NCI-H2107 treated with DMSO at 0.1 percent for 48 hours (cell line): Measurements from ENCODE around the gene TMEM51.

Source experiments
- DNase-seq: peaks from one replicate; lab custom pipeline; 2025; ENCODE audit not compliant: unreplicated experiment; lab: John Stamatoyannopoulos, UW

Gene TMEM51, protein sequence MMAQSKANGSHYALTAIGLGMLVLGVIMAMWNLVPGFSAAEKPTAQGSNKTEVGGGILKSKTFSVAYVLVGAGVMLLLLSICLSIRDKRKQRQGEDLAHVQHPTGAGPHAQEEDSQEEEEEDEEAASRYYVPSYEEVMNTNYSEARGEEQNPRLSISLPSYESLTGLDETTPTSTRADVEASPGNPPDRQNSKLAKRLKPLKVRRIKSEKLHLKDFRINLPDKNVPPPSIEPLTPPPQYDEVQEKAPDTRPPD

DNA sequence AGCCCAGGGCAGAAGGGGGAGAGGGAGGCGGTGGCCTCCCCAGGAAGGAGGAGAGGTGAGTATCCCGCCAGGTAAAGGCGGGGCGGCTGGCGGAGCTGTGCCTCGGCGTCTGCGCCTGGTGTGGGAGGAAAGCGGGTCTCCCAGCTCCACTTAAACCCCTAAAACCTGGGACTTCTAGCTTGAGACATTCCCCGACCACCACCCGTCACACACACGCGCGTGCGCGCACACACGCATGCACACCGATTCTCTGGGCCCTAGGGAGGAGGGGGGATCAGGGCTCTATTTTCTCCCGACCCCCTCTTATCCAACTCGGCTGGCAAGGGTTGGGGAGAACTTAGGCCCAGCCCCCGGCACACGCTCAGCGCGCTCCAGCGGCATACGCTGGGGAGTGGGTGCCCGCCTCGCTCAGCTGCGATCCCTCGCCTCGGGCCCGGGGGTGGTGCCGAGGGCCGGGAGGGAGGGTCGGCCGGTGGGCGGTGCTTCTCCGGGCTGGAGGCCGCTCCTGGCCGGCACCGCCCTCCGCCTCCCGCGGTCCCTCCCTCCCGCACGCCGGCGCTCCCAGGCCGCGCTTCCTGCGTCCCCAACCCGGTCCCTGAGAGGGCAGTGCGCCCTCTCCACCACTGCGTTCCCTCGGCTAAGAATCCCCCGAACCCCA, at the start of gene TMEM51:
TSS of gene TMEM51 (plus strand) at position 564 of the 658 bp plus-strand sequence. CDS start 61,341 bp downstream, outside the sequence.
- DNase-seq: no peak

DNA sequence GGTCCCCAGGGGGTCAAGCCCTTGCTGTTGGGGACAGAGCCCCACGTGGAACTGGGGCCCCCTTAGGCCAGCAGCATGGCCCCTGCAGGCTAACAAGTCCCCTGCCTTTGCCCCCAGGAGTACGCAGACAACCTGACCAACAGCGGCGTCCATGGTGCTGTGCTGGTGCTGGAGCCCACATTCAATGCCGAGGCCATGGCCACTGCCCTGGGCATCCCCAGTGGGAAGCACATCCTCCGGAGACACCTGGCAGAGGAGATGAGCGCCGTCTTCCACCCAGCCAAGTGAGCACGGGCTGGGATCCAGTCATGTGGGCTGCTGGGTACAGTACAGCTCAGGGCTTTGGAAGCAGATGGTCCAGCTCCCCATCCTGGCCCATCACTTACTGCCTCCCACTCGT, 49.6 kb upstream of the TMEM51 start:
- DNase-seq: no peak

DNA sequence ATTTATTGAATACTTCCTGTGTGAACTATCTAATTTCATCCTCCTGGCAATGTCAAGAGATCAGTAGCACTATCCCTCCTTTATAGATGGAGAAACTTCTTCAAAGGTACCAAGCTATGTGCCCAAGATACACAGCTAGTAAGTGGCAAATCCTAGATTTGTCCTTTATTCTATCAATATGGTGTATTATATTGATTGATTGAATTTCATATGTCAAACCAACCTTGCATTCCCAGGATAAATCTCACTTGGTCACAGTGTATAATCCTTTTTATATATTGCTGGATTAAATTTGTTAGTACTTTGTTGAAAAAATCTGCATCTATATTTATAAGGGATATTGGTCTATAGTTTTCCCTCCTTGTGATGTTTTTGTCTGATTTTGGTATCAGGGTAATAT, 48.8 kb upstream of the TMEM51 start:
- DNase-seq: no peak

DNA sequence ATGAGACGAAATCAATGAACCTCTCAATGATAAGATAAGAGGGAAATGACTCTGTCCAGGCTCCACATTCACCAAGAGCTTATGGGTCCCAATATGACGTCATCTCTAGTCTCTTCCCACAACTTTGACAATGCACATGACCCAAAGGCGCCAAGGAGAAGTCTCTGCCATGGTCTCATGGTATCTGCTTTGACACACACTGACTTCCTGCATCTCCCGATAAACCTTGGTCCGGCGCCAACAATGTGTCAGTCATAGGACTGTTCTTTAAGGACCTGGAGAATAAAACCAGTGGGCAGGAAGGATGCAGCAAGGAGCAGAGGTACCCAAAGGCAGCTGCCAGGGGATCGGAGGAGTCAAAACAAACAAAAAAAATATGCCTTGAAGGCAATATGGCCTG, 46.9 kb upstream of the TMEM51 start:
- no peak for DNase-seq

DNA sequence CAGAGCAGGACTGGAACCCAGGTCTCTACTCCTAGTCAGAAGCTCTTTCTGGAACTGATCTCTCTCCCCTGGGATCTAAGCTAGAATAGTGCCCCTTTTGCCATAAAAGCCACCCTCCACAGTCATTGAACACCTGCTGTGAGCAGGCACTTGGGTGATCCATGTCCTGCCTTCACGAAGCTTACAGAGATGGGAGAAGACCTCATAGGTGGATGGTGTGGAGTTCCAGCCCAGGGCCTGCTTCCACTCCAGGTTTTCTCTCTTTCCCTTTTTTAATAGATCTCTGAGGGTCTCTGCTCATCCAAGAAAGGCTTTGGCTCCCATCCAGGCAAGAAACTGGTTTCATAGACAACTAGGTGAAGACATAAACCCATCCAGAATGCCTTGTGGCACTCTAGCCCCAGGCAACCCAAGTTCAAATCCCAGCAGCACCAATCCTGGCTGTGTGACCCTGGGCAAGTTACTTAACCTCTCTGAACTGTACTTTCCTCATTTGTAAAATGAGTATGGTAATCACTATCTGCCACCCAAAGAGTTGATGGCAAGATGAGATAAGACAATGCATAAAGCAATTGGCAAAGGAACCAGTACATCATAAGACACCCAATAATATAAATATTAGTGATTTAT, 46.4 kb upstream of the TMEM51 start:
- no peak for DNase-seq

DNA sequence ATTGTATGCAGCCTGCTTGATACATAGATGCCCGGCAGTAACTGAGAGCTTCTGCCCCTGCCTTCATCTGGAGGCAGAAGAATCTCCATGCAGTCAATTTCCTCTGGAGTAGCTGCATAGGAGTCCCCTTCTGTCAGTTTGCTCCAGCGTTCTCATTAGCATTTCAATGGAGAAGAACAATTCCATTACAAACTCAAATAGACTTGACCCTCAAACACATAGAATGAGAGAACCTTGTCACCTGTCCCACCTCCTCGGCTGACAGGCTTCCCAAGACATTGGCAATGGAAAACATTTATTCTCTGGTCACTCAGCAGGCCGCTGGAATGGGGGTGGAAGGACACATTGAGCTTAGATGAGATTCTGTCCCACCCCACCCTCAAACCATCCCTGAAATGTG, 45.6 kb upstream of the TMEM51 start:
- DNase-seq: no peak

DNA sequence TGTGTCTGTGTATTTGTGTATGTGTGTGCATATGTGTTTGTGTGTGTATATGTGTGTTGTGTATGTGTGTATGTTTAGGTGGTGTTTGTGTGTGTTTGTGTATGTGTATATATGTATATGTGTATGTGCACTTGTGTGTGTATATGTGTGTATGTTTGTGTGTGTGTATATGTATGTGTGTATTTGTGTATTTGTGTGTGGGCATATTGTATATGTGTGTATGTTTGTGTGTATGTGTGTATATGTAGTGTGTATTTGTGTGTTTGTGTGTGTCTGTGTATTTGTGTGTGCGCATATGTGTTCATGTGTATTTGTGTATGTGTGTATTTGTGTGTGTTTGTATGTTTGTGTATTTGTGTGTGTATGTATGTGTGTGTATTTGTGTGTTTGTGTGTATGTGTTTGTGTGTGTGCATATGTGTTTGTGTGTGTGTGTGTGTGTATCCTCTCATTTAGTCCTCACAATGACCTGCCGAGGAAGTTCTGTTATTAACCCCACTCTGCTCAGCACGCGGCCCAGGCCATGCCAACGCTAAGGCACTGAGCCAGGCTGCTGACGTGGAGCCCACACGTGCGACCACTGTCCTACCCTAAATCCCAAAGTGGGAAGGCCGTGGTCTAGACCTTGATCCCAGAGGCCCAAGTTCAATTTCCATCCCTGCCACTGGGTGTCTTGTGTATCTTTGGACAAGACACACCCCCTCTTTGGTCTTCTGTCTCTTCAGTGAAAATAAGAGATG, 43.2 kb upstream of the TMEM51 start:
- no peak for DNase-seq

DNA sequence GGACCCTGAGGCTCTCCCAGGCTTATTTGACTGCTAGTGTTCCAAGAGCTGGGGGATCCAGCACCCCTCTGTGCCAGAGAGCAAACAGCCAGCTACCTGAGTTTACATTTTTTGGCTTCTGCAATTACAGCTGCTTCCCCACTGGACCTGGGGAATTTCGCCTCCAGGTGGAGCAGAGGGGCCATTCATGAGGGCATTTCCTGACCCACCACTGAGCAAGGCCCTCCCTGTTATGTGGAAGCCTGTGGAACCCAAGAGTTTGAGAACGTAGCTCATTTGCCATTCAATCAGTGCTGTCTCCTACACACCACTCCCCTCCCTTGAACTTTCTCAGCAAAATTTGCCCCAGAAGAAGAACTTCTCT, 42.7 kb upstream of the TMEM51 start:
- DNase-seq: no peak

DNA sequence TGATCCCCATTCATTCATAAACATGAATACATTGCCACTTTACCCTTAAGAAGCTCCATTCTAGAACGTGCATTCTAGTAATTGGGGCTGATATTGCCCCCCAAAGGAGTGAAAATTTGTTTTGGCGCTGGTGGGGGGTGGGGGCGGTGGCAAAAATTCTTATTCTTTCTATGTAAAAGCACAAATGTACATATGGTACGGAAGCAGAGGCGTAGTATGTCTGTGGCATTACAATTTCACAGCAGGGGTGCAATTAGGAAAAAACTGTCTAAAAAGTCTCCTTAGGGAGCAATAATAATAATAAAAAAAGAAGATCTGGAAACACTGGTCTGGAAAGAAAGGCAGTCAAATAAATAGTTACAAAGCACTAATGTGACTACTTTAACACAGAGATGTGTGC, 40.4 kb upstream of the TMEM51 start:
- DNase-seq: no peak

DNA sequence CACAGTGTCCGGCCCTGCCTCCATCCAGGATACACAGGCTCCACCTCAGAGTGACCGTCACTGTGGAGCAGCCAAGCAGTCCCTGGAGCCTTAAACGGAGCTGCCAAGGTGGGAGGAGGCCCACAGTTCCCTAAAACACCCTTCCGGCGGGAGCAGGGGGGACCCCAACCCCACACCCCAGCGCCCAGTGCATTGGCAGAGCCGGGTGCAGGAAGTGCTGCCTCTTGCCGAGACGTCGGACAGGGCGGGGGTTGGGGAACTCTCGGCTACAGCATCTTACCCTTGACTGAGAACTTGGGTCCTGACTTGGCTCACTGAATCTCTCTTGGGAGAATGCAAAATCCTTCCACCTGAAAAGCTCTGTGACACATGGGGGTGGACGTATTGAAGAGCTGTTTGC, 38.7 kb upstream of the TMEM51 start:
- DNase-seq: no peak

DNA sequence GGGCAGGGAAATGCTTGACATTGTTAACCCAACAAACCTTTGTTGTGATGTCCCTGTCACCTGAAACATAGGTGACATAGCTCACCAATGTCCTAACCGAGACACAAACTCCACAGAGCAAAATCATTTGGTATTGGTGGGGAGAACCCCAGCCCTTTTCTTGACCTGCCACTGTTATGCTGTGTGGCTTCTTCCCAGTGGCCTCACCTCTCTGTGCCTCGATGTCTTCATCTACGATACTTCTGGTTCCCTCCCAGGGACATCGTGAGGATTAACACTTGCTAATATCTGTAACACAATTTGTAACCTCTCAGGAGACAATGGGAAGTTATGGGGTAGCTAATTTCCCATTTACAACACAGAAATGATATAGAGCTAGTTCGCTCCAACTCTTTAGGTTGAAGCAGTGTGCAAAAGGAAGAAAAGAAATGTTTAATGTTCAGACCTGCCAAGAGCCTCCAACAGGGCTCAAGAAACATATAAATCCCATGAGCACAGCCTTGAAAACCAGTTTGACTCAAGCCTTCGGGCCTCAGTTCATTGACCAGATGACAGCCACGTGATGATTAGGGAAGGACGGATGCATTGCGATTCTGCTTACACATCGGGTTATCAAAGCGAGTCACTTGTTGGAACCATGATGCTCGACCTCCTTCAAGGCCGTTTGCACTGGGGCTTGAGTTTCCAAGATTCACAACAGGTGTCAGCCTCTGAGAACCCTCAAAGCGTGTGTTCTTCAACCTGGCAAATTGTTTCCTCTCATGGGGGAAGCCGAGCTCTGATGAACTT, 37.8 kb upstream of the TMEM51 start:
- DNase-seq: no peak

DNA sequence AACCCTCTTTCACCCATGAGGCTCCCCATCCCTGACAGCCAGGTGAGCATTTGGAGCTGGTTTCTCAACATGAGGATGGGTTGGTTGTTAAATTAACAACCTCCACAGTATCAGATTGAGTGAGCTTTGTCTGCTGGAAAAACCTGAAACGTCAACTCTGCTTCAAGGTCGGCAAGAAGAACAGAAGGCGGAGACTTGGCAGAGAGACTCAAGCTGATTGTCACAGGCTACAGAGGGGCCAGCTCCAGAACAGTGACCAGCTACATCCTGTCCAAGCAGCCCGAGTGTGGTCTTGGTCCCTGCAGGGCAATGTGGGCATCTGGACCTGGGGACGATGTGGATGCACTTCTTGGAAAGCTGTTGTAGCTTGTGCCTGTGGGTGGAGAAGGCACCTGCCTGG, 36.6 kb upstream of the TMEM51 start:
- DNase-seq: no peak

DNA sequence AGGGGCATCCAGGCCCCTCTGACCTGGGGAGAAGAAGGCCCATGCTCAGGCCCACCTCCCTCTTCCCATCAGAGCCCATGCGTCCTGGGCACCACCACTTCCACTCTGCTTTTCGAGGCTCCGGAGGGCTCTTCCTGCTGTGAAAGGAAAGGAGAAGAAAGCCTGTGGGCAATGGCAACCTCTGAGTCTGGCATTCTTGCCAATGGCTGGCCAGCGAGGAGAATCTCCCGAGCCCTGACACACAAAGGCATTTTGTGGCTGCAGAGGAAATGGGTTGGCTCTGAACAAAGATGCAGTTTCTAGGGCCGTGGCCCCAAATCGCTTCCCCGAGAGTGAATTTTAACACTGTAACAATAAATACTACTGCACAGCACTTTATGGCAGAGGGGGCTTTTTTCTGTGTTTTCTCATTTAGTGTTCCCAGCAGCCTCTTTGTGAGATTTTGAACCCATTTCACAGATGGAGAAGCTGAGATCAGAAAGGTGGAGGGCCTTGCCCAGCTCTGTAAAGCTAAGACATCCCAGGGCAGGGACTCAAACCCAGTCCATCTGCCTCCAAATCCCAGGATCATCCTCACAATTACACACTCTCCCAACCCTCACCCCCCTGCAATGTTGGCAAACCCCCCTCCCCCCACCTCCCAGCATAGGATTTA, 35.7 kb upstream of the TMEM51 start:
- no peak for DNase-seq

DNA sequence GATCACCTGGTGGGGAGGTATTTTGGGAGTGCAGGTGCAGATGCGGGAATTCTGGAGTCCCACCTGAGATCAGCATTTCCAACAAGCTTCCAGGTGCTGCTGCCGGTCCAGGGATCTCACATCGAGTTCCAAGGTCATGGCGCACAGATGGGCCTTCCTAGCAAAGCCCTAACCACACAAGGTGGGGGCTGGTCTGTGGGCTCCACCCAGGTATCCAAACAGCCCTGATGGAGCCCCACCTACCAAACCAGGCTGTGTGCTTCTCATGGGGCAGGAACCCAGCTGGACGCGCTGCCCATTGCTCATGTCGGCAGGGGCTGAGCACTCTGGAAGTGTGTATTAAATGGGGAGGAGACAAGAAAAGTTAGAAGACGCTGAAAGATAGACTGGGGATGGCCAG, 35.0 kb upstream of the TMEM51 start:
- no peak for DNase-seq

DNA sequence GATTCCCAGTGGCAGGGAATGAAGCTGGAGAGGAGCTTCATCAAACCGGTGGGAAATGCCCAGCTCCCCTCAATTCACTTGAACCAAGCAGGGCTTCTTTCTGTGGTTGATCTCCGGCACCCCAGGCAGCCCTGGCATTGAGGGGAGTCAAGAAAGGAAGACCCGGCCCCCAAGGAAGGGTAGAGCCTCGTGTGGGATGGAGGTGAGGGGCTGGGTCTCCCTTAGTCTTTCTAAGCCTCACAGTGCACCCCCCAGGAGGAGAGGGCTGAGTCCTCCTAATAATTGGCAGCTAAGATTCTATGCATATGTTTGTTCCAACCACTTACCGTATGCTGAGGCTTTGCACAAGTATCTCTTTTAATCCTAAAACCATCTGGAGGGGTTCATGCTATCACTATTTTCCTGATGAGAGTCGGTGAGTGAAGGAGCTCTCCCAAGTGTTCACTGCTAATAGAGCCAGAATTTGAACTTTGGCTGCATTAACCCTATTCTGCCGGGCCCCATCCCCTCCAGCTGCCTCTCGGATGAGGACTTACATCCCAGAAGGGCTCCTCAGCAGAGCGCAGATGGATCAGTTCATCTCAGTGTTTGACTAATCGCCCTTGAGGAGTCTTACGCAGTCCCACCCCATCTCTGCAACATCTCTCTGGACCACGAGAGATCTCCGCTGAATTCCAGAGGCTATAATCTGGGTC, 33.1 kb upstream of the TMEM51 start:
- DNase-seq: no peak

DNA sequence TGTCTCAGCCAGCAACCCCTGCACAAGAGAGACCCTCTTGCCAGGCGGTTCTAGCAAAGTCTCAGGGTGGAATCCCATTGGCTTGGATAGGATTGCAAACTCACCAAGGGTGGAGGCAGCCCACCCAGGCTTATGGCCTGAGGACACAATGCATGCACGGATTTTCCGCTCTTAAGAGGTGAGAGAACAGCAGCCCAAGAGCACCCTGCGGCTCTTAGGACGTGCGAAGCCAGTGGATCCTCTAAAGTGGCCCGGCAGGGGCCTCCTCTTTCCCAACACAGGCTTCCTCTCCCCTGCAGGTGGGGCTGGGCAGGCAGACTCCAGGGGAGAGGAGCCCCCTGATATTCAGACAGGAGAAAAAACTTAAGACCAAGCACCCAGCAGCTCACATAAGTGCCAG, 31.2 kb upstream of the TMEM51 start:
- DNase-seq: no peak

DNA sequence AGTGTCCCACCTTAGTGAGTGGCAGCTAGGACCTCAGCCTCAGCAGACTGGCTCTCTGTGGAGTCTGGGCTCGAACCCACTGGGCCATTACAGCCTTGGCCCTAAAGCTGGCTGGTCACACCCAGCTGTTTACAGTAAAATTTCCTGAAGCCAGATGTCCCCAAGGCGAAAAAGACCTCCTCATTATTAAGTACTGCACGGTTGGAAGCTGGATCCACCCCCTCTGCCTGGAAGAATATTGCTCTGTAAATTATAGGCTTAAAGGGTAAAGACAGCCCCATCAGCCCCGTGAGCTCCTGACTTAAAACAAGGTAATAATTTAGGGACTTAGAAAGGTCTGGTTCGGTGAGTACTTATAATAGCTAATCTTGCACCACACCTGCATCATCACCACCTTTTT, 30.3 kb upstream of the TMEM51 start:
- DNase-seq: no peak

DNA sequence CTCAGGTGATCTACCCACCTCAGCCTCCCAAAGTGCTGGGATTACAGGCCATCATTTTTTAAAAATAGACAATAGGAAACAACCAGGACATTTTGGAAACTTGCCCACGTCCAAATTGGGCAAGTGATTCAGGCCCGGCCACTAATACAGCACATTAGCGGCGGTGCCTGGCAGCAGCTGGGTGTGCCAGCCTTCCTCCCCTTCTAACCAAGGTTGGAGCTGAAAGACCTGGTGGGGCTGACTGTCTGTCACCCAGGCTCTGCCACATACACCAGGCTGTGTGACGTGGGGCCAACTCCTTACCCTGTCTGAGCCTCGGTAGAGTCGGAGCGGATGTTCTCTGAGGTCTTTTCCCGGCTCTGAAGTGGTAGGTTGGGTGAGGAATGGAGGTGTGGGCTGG, 29.6 kb upstream of the TMEM51 start:
- DNase-seq: no peak

DNA sequence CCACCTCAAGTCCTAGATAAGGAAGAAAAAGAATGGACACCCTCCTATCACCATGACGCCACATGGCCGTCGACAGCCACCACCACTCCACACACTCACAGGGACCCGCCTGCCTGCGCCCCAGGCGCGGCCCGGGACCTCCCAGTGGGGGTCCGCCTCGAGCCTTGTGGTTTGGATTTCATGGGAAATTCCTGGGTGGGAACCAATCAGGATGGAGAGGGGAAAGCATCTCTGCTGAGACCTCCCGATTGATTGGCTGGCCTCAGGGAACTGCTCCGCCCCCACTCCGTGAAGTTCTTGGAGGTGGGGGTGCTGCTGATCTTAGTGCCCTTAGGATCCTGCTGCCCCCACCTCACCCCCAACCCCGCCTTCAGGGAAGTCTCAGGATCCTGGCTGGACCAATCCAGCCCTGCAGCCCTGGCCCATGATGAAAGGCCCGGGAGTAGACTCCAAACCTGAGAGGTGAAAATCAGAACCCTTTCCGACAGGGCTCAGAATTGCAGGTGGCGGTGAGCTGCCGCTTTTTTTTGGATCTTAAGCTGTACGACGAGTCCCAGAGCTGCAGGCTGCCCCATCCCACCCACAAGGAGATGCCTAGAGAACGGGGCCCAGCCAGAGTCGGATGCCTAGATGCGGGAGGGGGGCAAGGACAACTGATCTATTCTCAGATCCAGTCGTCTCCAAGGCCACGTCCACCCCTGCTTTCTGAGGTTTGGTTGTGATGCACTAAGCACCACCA, 29.0 kb upstream of the TMEM51 start:
- no peak for DNase-seq
